ENCODE results near the gene JAKMIP1. TPM values are rescaled to one million over a fixed set of nuclear protein-coding genes. Genes with fewer than 3 reads are reported as not detected.

JAKMIP1 gene
- total and polyA plus RNA-seq, 2 of the 13 experiments (the other 11 are each of a cell fraction or from before 2014, with no cell fraction given), result not detected

DNA sequence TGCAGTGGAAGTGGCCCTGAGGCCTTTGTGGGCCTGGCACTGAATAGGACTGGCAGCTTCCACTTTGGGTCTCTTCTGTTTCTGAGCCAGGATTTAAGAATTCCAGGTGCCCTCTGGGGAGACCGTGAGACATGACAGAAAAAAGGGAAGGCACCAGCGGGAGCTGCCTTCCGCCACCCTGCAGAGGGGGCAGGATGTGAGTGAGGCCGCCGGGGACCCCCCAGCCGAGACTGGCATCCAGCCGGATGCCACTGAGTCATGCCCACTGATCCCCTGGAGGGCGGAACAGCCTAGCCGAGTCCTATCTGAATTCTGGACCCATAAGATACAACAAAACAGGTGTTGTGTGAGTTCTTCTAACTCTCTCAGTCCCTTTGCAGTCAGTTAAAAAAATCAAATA is 223.4 kb downstream of the JAKMIP1 start:
- BruUV-seq (replicated peaks), result no TSS peak
- DNase-seq (ENCODE audit: low spot score) (no peak), ATAC-seq (no peak), FAIRE-seq (no peak)
- WGBS (ENCODE audit: low lambda C conversion rate), result 13% methylated on average over 5 of the region's 9 CpGs
- H3K4me2 ChIP-seq (ENCODE audit: low read depth, low read length), result no peak overlapping the region
- H3K4me1 ChIP-seq (ENCODE audit: insufficient read depth, low read length), result no peaks in the 10 kb centered on the region
- in situ Hi-C loops (cut with HindIII; ENCODE audit: extremely low pct_ligation_motif_present, low pct_unique_long_range_greater_than_20kb), result no loop called here
- intact Hi-C loops (cut with micrococcal nuclease; ENCODE audit: unreplicated experiment), result no loop called here
- H2AFZ ChIP-seq (ENCODE audit: low read length), result no peak overlapping the region
- no peaks in the 10 kb centered on the region for H3K79me2 ChIP-seq (ENCODE audit: insufficient read depth, low read length)
- TF ChIP-seq ZSCAN22 (CRISPR knock-in tag; IDR thresholded peaks at IDR 0.05) (no peak), THYN1 (CRISPR knock-in tag; IDR thresholded peaks at IDR 0.05; ENCODE audit: borderline replicate concordance, low read depth) (no peak), SAP130 (CRISPR knock-in tag; IDR thresholded peaks at IDR 0.05; ENCODE audit: low read depth) (no peak)
- TF ChIP-seq, protein P1, sequence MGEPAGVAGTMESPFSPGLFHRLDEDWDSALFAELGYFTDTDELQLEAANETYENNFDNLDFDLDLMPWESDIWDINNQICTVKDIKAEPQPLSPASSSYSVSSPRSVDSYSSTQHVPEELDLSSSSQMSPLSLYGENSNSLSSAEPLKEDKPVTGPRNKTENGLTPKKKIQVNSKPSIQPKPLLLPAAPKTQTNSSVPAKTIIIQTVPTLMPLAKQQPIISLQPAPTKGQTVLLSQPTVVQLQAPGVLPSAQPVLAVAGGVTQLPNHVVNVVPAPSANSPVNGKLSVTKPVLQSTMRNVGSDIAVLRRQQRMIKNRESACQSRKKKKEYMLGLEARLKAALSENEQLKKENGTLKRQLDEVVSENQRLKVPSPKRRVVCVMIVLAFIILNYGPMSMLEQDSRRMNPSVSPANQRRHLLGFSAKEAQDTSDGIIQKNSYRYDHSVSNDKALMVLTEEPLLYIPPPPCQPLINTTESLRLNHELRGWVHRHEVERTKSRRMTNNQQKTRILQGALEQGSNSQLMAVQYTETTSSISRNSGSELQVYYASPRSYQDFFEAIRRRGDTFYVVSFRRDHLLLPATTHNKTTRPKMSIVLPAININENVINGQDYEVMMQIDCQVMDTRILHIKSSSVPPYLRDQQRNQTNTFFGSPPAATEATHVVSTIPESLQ (CRISPR knock-in tag; conservative IDR thresholded peaks at IDR 0.05), result no peak
- TF ChIP-seq, protein P2, sequence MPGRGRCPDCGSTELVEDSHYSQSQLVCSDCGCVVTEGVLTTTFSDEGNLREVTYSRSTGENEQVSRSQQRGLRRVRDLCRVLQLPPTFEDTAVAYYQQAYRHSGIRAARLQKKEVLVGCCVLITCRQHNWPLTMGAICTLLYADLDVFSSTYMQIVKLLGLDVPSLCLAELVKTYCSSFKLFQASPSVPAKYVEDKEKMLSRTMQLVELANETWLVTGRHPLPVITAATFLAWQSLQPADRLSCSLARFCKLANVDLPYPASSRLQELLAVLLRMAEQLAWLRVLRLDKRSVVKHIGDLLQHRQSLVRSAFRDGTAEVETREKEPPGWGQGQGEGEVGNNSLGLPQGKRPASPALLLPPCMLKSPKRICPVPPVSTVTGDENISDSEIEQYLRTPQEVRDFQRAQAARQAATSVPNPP (CRISPR knock-in tag; IDR thresholded peaks at IDR 0.05), result no peak
- TF ChIP-seq, protein P3, sequence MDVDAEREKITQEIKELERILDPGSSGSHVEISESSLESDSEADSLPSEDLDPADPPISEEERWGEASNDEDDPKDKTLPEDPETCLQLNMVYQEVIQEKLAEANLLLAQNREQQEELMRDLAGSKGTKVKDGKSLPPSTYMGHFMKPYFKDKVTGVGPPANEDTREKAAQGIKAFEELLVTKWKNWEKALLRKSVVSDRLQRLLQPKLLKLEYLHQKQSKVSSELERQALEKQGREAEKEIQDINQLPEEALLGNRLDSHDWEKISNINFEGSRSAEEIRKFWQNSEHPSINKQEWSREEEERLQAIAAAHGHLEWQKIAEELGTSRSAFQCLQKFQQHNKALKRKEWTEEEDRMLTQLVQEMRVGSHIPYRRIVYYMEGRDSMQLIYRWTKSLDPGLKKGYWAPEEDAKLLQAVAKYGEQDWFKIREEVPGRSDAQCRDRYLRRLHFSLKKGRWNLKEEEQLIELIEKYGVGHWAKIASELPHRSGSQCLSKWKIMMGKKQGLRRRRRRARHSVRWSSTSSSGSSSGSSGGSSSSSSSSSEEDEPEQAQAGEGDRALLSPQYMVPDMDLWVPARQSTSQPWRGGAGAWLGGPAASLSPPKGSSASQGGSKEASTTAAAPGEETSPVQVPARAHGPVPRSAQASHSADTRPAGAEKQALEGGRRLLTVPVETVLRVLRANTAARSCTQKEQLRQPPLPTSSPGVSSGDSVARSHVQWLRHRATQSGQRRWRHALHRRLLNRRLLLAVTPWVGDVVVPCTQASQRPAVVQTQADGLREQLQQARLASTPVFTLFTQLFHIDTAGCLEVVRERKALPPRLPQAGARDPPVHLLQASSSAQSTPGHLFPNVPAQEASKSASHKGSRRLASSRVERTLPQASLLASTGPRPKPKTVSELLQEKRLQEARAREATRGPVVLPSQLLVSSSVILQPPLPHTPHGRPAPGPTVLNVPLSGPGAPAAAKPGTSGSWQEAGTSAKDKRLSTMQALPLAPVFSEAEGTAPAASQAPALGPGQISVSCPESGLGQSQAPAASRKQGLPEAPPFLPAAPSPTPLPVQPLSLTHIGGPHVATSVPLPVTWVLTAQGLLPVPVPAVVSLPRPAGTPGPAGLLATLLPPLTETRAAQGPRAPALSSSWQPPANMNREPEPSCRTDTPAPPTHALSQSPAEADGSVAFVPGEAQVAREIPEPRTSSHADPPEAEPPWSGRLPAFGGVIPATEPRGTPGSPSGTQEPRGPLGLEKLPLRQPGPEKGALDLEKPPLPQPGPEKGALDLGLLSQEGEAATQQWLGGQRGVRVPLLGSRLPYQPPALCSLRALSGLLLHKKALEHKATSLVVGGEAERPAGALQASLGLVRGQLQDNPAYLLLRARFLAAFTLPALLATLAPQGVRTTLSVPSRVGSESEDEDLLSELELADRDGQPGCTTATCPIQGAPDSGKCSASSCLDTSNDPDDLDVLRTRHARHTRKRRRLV (CRISPR knock-in tag; IDR thresholded peaks at IDR 0.05), result no peak
- no peak overlapping the region for H3K27ac ChIP-seq (ENCODE audit: extremely low read length, insufficient read depth, low read length)
- ChIA-PET CTCF (ENCODE audit: low intra/inter-chr PET ratio, low total read pairs) (no interaction called here), POLR2A (no interaction called here)
- H3K4me3 ChIP-seq (replicated peaks in 1 of 3; ENCODE audit: insufficient read depth in 1 of 3, low read depth in 2 of 3, low read length in 3 of 3), result no peak overlapping the region
- H4K20me1 ChIP-seq (ENCODE audit: insufficient read depth, low read length), result no peaks in the 10 kb centered on the region
- H3K9ac ChIP-seq (ENCODE audit: insufficient read depth, low read depth, low read length), result no peak overlapping the region
- no peaks in the 10 kb centered on the region for H3K9me3 ChIP-seq (ENCODE audit: low read length)
- no peaks in the 10 kb centered on the region for H3K36me3 ChIP-seq (replicated peaks in 1 of 2; ENCODE audit: control insufficient read depth in 1 of 2, insufficient read depth in 2 of 2, low read length in 2 of 2)
- peaks cover 9 to 10% of the 10 kb centered on the region in 2 experiments; a peak in 3 of 5 replicates for H3K27me3 ChIP-seq (ENCODE audit: control insufficient read depth in 1 of 2, insufficient read depth in 2 of 2, low read length in 2 of 2)
